Skeletal muscle satellite cell (primary cell): Measurements from ENCODE around the gene CXCL9. TPM values are rescaled to one million over a fixed set of nuclear protein-coding genes. Genes with fewer than 3 reads are reported as not detected.
"Not testable (repeated sequence)": the region's sequence is repeated elsewhere in the genome, so short reads cannot be mapped to it uniquely, and the experiment has no call there.

Source experiments
- H3K27me3 ChIP-seq: 2 replicates; pipeline ENCODE4 v1.7.0; 2013; ENCODE audit warnings: low read length; ENCODE audit not compliant: control insufficient read depth, insufficient read depth
- H3K36me3 ChIP-seq: 2 replicates; pipeline ENCODE4 v1.7.0; 2013; ENCODE audit warnings: mild to moderate bottlenecking, control low read depth, low read length; ENCODE audit not compliant: insufficient read depth
- H3K4me1 ChIP-seq: 2 replicates; pipeline ENCODE4 v1.7.0; 2013; ENCODE audit warnings: low read length; ENCODE audit not compliant: control insufficient read depth, insufficient read depth
- H3K4me2 ChIP-seq: 2 replicates; pipeline ENCODE4 v1.7.0; 2013; ENCODE audit warnings: mild to moderate bottlenecking, low read length
- H3K4me3 ChIP-seq: 2 replicates; pipeline ENCODE4 v1.7.0; 2013; ENCODE audit warnings: low read length
- H3K9ac ChIP-seq: 2 replicates; pipeline ENCODE4 v1.7.0; 2013; ENCODE audit warnings: mild to moderate bottlenecking, low read depth, low read length, moderate library complexity
- H3K9me3 ChIP-seq: replicated peaks from 2 replicates; pipeline ENCODE4 v1.7.0; 2013; ENCODE audit warnings: mild to moderate bottlenecking, control low read depth, low read length
- total RNA-seq: library from RNA; depleted of rRNA; stranded (reverse); fragments of >200 nt; gene quantifications from 2 replicates; pipeline ENCODE4 v1.2.3, GENCODE V29; 2012; rRNA removed

Gene CXCL9
- total RNA-seq = not detected in 2 replicates

GRCh38 chr4:76007089-76007862, at the start of gene CXCL9:
CXCL9 (minus strand) TSS chr4:76007509; CDS start chr4:76007449, 60 bp downstream.
- Histone ChIP-seq H3K4me1 (peaks cover 11% of the 10 kb centered on the region), H3K9me3 (no peaks in the 10 kb centered on the region), H3K9ac (no peak within 1 kb of the TSS), H3K36me3 (no peaks in the 10 kb centered on the region), H3K4me2 (no peak within 1 kb of the TSS), H3K4me3 (no peak within 1 kb of the TSS), H3K27me3 (peaks cover 32% of the 10 kb centered on the region)

DNA sequence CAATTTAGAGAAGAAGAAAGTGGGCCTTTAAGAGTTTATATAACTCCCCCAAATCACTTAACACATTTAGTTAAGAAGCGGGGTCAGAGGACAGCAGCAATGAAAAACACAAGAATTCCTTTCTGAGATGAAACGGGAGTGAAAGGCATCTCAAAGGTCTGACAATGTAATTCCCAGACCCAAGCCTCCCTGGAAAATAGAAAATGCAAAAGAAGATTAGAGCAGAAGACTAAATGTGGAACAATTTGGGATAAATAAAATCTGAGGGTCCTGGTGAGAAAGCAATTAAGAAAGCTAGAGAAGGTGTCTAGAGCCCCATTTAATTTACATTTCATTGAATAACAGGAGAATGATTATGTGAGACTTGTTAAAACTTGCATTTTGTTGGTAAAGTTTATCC, 48.1 kb upstream of the CXCL9 start:
- Histone ChIP-seq H3K4me2 (no peak overlapping the region), H3K36me3 (no peaks in the 10 kb centered on the region), H3K9ac (no peak overlapping the region), H3K4me1 (no peaks in the 10 kb centered on the region), H3K4me3 (no peak overlapping the region), H3K27me3 (peaks cover 68% of the 10 kb centered on the region), H3K9me3 (no peaks in the 10 kb centered on the region)

DNA sequence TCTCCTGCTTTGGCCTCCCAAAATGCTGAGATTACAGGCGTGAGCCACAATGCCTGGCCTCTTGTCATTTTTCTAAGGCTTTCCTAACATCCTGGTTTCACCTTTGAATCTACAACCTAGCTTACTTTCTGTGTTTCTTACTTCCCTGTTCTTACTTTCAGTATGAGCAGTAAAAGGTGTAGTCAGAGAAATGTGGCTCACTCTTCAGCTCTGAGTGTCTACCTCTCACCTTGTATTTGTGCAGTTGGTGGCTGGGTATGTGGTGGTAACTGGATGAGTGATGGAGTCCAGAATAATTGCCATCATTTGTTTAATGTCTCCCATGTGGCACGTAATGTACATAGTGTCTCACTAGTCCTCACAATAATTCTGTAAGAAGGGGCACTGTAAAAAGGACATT, 47.7 kb upstream of the CXCL9 start:
- no peak overlapping the region for H3K4me2 ChIP-seq
- no peaks in the 10 kb centered on the region for H3K36me3 ChIP-seq
- H3K9ac ChIP-seq = no peak overlapping the region
- H3K4me1 ChIP-seq = no peaks in the 10 kb centered on the region
- H3K9me3 ChIP-seq = no peaks in the 10 kb centered on the region
- H3K4me3 ChIP-seq = no peak overlapping the region
- H3K27me3 ChIP-seq = peaks cover 64% of the 10 kb centered on the region

GRCh38 chr4:76053730-76054129, 46.4 kb upstream of the CXCL9 start:
- Histone ChIP-seq H3K27me3 (peaks cover 55% of the 10 kb centered on the region), H3K4me1 (no peaks in the 10 kb centered on the region), H3K9me3 (no peaks in the 10 kb centered on the region), H3K9ac (no peak overlapping the region), H3K4me2 (no peak overlapping the region), H3K36me3 (no peaks in the 10 kb centered on the region), H3K4me3 (no peak overlapping the region)

DNA sequence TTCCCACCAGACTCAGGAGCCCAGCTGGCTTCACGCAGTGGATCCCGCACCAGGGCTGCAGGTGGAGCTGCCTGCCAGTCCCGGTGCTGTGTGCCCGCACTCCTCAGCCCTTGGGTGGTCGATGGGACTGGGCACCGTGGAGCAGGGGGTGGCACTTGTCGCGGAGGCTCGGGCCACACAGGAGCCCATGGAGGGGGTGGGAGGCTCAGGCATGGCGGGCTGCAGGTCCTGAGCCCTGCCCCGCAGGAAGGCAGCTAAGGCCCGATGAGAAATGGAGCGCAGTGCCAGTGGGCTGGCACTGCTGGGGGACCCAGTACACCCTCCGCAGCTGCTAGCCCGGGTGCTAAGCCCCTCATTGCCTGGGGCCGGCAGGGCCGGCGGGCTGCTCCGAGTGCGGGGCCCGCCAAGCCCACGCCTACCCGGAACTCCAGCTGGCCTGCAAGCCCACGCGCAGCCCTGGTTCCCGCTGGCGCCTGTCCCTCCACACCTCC, 43.3 kb upstream of the CXCL9 start:
- H3K4me2 ChIP-seq, H3K9ac ChIP-seq, H3K36me3 ChIP-seq, H3K9me3 ChIP-seq, H3K4me3 ChIP-seq, H3K4me1 ChIP-seq: not testable (repeated sequence)
- H3K27me3 ChIP-seq = peaks cover 25% of the 10 kb centered on the region

DNA sequence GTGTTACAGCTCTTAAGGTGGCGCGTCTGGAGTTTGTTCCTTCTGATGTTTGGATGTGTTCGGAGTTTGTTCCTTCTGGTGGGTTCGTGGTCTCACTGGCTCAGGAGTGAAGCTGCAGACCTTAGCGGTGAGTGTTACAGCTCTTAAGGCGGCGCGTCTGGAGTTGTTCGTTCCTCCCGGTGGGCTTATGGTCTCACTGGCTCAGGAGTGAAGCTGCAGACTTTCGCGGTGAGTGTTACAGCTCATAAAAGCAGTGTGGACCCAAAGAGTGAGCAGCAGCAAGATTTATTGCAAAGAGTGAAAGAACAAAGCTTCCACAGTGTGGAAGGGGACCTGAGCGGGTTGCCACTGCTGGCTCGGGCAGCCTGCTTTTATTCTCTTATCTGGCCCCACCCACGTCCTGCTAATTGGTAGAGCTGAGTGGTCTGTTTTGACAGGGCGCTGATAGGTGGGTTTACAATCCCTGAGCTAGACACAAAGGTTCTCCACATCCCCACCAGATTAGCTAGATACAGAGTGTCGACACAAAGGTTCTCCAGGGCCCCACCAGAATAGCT, 42.6 kb upstream of the CXCL9 start:
- not testable (repeated sequence) for H3K4me2 ChIP-seq, H3K4me1 ChIP-seq

GRCh38 chr4:76044686-76045085, 37.4 kb upstream of the CXCL9 start:
- not testable (repeated sequence) for H3K9me3 ChIP-seq, H3K27me3 ChIP-seq, H3K4me2 ChIP-seq, H3K36me3 ChIP-seq, H3K9ac ChIP-seq, H3K4me1 ChIP-seq, H3K4me3 ChIP-seq

More for the DNA sequence above, 42.6 kb upstream of the CXCL9 start:
- H3K4me3 ChIP-seq, H3K9ac ChIP-seq, H3K36me3 ChIP-seq, H3K9me3 ChIP-seq: not testable (repeated sequence)
- H3K27me3 ChIP-seq = peaks cover 18% of the 10 kb centered on the region

DNA sequence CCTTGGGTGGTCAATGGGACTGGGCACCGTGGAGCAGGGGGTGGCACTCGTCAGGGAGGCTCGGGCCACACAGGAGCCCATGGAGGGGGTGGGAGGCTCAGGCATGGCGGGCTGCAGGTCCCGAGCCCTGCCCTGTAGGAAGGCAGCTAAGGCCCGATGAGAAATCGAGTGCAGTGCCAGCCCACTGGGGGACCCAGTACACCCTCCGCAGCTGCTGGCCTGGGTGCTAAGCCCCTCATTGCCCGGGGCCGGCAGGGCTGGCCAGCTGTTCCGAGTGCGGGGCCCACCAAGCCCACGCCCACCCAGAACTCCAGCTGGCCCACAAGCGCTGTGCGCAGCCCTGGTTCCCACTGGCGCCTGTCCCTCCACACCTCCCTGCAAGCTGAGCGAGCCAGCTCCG, 36.0 kb upstream of the CXCL9 start:
- not testable (repeated sequence) for H3K4me2 ChIP-seq, H3K4me3 ChIP-seq, H3K9ac ChIP-seq, H3K36me3 ChIP-seq, H3K27me3 ChIP-seq, H3K4me1 ChIP-seq, H3K9me3 ChIP-seq

- H3K9me3 ChIP-seq, H3K9ac ChIP-seq, H3K4me2 ChIP-seq, H3K4me3 ChIP-seq, H3K36me3 ChIP-seq, H3K4me1 ChIP-seq, H3K27me3 ChIP-seq: not testable (repeated sequence)
Observed at GRCh38 chr4:76042241-76042998, 35.1 kb upstream of the CXCL9 start.

DNA sequence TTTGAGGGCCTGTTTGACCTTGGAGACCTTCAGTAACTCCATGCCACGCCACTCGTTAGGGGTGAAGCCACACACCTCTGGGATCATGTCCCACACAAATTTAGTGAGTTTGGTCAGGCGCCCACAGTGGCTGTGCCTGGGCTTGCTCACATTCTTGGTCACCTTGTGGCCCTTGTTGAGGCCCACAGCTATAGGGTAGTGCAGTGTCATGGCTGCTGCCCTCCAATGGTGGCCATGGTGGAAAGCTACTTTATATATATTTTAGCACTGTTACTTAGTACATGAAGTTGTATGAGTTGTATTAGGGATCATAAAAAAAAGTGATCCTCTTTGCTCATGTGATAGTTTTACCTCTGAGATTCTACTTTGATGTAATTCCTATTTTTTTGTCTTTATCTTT, 29.5 kb upstream of the CXCL9 start:
- Histone ChIP-seq H3K36me3 (no peaks in the 10 kb centered on the region), H3K4me2 (no peak overlapping the region)

GRCh38 chr4:76035799-76036380, 28.6 kb upstream of the CXCL9 start, which contains the start of gene CXCL11:
CXCL11 (minus strand) TSS chr4:76036070; CDS start chr4:76035987, 83 bp downstream.
- H3K36me3 ChIP-seq = no peaks in the 10 kb centered on the region
- H3K4me3 ChIP-seq = no peak within 1 kb of the TSS
- no peak within 1 kb of the TSS for H3K4me2 ChIP-seq
- no peak within 1 kb of the TSS for H3K9ac ChIP-seq
- peaks cover 28% of the 10 kb centered on the region for H3K27me3 ChIP-seq
- no peaks in the 10 kb centered on the region for H3K4me1 ChIP-seq
- no peaks in the 10 kb centered on the region for H3K9me3 ChIP-seq

More for the DNA sequence above, 29.5 kb upstream of the CXCL9 start:
- H3K9me3 ChIP-seq = no peaks in the 10 kb centered on the region
- no peak overlapping the region for H3K4me3 ChIP-seq
- H3K9ac ChIP-seq = no peak overlapping the region
- no peaks in the 10 kb centered on the region for H3K4me1 ChIP-seq
- H3K27me3 ChIP-seq = peaks cover 28% of the 10 kb centered on the region
